Measurements from ENCODE around the gene TEX264. TPM values are rescaled to one million over a fixed set of nuclear protein-coding genes. Genes with fewer than 3 reads are reported as not detected.

TEX264 gene
- total and polyA plus RNA-seq, 7 donors, result 16.8 to 71.5 (median 29.6) TPM

DNA sequence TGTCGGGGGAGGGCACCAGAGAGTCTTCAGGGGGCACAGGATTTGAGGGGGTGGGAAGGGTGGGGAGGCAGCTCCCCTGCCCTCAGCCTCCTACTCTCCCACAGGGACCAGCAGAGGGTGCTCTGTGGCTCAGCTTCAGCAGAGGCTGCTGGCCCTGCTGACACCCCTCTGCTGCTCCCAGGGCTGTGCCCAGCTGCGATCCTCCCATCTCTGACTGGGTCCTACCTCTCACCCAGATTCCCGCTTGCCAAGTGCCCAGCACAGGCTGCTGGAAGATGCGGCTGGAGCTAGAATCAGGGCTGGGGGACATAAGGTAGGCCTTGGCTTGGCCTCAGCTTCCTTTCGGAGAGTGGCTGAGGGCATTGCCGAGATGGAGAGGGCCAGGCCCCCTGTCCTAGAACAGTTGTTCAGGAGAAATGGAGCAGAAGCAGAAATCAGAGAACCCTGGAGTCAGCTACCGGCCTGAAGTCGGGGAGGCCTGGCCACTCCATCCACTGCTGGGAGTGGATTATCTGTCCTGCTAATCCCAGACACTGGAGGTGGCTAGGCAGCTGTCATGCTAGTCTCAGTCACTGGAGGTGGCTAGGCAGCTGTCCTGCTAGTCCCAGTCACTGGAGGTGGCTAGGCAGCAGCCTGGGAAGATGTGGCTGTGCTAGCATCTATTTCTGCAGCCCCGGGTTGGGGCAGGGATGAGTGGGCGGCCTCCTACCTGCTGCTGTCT, 39.7 kb downstream of the TEX264 start:
- intact Hi-C loops (cut with DNase I), result no loop called here
- peak in 1 of 2 donors; percentile 15 for DNase-seq
- Histone ChIP-seq H3K4me1 (no peaks in the 10 kb centered on the region), H3K36me3 (ENCODE audit: insufficient read depth in 1 of 2, low read depth in 1 of 2) (no peaks in the 10 kb centered on the region), H3K27me3 (ENCODE audit: insufficient read depth in 3 of 3, low read length in 2 of 3) (no peaks in the 10 kb centered on the region), H3K9me3 (no peaks in the 10 kb centered on the region), H3K27ac (no peak overlapping the region), H3K4me3 (no peak overlapping the region)
- TF ChIP-seq CTCF (IDR thresholded peaks at IDR 0.05), result no peak
- ATAC-seq, result no peak
- 69 to 74% (median 70%) methylated on average over 10 of the region's 10 CpGs for WGBS, 3 donors

- 78 to 85% (median 82%) methylated on average over 8 of the region's 8 CpGs for WGBS, 3 donors
- DNase-seq (no peak), ATAC-seq (no peak)
- no peaks in the 10 kb centered on the region for H3K4me1 ChIP-seq
- H3K9me3 ChIP-seq, result no peaks in the 10 kb centered on the region
- no peaks in the 10 kb centered on the region for H3K27me3 ChIP-seq (ENCODE audit: insufficient read depth in 3 of 3, low read length in 2 of 3)
- intact Hi-C loops (cut with DNase I), result no loop called here
- no peaks in the 10 kb centered on the region for H3K36me3 ChIP-seq (ENCODE audit: insufficient read depth in 1 of 2, low read depth in 1 of 2)
- H3K27ac ChIP-seq, result no peak overlapping the region
- H3K4me3 ChIP-seq, result no peak overlapping the region
- TF ChIP-seq CTCF (IDR thresholded peaks at IDR 0.05), result no peak
Observed at GRCh38 chr3:51711352-51712037, 40.4 kb downstream of the TEX264 start.

DNA sequence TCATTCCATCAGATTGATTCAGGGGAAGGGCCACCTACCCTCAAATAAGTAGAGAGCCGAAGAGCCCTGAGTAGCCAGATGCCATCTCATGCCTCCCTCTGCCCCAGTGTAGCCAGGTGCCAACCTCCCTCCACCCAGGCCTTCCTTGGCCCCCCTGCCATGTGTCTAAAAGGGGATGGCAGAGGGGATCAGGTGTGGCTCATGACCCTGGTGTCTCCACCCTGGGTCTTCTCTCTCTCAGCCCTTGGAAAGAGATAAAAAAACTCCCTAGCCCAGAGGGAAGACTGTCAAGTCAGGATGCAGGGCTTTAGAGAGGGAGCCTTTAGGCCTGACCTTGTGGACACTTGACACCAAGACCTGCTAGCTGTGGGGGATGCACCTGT, 41.0 kb downstream of the TEX264 start:
- Histone ChIP-seq H3K27me3 (ENCODE audit: insufficient read depth in 3 of 3, low read length in 2 of 3) (no peaks in the 10 kb centered on the region), H3K4me3 (no peak overlapping the region), H3K4me1 (no peaks in the 10 kb centered on the region), H3K9me3 (no peaks in the 10 kb centered on the region), H3K36me3 (ENCODE audit: insufficient read depth in 1 of 2, low read depth in 1 of 2) (no peaks in the 10 kb centered on the region), H3K27ac (no peak overlapping the region)
- no peak for TF ChIP-seq CTCF (IDR thresholded peaks at IDR 0.05)
- intact Hi-C loops (cut with DNase I), result no loop called here
- ATAC-seq (no peak), DNase-seq (no peak)
- WGBS, 3 donors, result 80 to 89% (median 83%) methylated on average over 1 of the region's 1 CpG

DNA sequence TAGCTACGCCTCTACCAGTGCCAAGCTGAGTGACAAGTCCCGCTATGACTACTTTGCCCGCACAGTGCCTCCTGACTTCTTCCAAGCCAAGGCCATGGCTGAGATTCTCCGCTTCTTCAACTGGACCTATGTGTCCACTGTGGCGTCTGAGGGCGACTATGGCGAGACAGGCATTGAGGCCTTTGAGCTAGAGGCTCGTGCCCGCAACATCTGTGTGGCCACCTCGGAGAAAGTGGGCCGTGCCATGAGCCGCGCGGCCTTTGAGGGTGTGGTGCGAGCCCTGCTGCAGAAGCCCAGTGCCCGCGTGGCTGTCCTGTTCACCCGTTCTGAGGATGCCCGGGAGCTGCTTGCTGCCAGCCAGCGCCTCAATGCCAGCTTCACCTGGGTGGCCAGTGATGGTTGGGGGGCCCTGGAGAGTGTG, 41.5 kb downstream of the TEX264 start:
- Histone ChIP-seq H3K27me3 (ENCODE audit: insufficient read depth in 3 of 3, low read length in 2 of 3) (no peaks in the 10 kb centered on the region), H3K36me3 (ENCODE audit: insufficient read depth in 1 of 2, low read depth in 1 of 2) (no peaks in the 10 kb centered on the region), H3K4me3 (no peak overlapping the region), H3K4me1 (no peaks in the 10 kb centered on the region), H3K27ac (no peak overlapping the region), H3K9me3 (no peaks in the 10 kb centered on the region)
- DNase-seq (no peak), ATAC-seq (no peak)
- WGBS, 3 donors, result 93 to 95% (median 95%) methylated on average over 20 of the region's 20 CpGs
- no peak for TF ChIP-seq CTCF (IDR thresholded peaks at IDR 0.05)
- intact Hi-C loops (cut with DNase I), result no loop called here
